Skin epidermis (tissue), 12 donors: ENCODE measurements around the gene TRIM36.
A peak's percentile ranks its signal among the peaks of the same experiment; 100 is the strongest.

ENCODE experiments used
- H3K27ac ChIP-seq, 21 experiments: fragments of 200-600 bp; sonication (generic) in 11 of 21; one replicate each; pipeline ENCODE4 v1.5.0; 2020; ENCODE audit warnings: mild to moderate bottlenecking in 3 of 21, inconsistent platforms in 2 of 21, moderate library complexity in 2 of 21
- H3K4me3 ChIP-seq, 7 experiments: fragments of 200-600 bp; sonication (generic) in 2 of 7; one replicate each; pipeline ENCODE4 v1.5.0; 2020; ENCODE audit warnings: inconsistent platforms in 2 of 7, mild to moderate bottlenecking in 2 of 7, moderate library complexity in 1 of 7

TRIM36 gene

DNA sequence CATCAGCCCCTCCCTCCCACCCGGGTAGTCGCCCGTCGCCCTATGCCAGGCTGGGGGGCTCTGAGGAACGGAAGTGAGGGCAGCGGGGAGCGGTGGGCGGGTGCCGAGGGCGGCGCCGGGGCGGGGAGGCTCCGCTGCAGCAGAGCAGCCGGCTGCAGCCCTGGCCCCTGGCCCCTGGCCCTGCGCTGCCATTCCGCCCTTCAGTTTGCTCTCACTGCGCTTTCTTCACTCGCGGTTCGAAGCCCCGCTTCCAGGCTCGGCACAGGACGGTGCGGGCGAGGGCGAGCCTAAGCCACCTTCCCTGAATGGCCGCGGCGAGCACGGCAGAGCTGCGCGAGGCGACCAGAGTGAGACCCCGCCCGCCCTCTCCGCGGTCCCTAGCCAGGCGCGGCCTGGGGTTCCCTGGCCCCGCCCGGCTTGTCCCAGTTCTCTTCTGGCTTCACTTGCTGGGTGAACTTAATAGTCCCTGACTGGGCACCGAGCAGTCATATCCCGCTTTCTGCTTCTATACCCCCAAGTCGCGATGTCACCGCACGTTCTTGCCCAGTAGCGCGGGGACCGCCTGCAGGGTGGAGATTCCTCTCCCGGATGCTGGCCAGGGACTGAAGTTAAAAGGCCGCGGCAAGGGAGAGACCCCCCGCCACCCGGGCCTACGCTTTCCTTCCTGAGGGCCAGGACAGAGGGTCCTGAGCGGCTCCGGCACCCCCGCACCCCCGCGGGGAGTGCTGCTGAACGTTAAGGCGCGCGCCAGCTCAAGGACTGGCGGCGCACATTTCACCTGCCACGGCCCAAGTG lies 623 bp upstream of the TRIM36 start:
- Histone ChIP-seq H3K27ac (peak overlapping the region in 5 of 21 experiments; percentile 5 to 51 (median 37)), H3K4me3 (peak overlapping the region; percentile 46 to 85 (median 67))

GRCh38 chr5:115168829-115169486 lies 750 bp downstream of the TRIM36 start:
- Histone ChIP-seq H3K27ac (peak overlapping the region in 8 of 21 experiments; percentile 9 to 52 (median 35)), H3K4me3 (peak overlapping the region; percentile 46 to 85 (median 67))

GRCh38 chr5:115166744-115167393 lies 2.8 kb downstream of the TRIM36 start:
- Histone ChIP-seq H3K4me3 (no peak overlapping the region), H3K27ac (no peak overlapping the region)

- Histone ChIP-seq H3K4me3 (no peak overlapping the region), H3K27ac (no peak overlapping the region)
Observed at GRCh38 chr5:115165790-115166189, 3.9 kb downstream of the TRIM36 start.

- Histone ChIP-seq H3K4me3 (no peak overlapping the region), H3K27ac (no peak overlapping the region)
Observed at GRCh38 chr5:115160975-115161475, 8.7 kb downstream of the TRIM36 start.

- no peak overlapping the region for H3K27ac ChIP-seq
- H3K4me3 ChIP-seq = no peak overlapping the region
Observed at GRCh38 chr5:115151208-115151805, 18.4 kb downstream of the TRIM36 start.

- no peak overlapping the region for H3K4me3 ChIP-seq
- H3K27ac ChIP-seq = no peak overlapping the region
Observed at GRCh38 chr5:115150512-115150911, 19.2 kb downstream of the TRIM36 start.

DNA sequence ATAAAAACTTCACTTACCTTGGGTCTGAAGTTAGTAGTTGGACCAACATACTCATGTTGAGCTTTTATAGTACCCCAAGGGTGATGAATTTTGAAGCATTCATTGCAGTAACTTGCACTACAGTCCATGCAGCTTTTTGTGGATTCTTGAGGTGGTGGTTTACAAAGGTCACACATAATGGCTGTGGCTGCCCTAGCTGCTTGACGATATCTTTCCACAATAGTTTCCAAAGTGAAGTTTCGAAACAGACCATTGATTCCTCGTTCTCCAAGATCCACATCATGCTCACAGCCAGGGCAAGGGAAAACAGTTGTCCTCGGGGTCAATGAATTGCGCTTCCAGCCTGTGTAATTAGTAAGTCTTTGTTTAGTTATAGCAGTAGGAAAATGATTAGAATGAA lies 22.7 kb downstream of the TRIM36 start:
- Histone ChIP-seq H3K27ac (no peak overlapping the region), H3K4me3 (no peak overlapping the region)

- H3K27ac ChIP-seq = no peak overlapping the region
Observed at GRCh38 chr5:115136294-115136693, 33.4 kb downstream of the TRIM36 start.

DNA sequence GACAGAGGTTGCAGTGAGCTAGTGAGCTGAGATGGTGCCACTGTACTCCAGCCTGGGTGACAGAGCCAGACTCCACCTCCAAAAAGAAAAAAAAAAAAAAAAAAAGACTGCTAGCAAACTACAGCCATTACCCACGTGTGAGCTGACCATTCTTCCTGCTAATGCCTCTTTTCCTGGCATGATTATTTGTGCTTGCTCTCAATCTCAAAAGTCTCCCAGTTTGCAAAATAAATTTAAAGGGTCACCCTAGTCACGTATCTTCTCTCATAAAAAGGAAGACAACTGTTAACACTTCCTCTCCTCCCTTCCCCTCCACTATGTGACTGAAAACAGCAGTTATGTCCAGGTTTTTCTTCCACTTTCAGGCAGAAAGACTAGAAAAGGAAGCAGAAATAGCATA lies 37.2 kb downstream of the TRIM36 start:
- Histone ChIP-seq H3K4me3 (no peak overlapping the region), H3K27ac (no peak overlapping the region)

More at GRCh38 chr5:115136294-115136693, 33.4 kb downstream of the TRIM36 start:
- H3K4me3 ChIP-seq = no peak overlapping the region

DNA sequence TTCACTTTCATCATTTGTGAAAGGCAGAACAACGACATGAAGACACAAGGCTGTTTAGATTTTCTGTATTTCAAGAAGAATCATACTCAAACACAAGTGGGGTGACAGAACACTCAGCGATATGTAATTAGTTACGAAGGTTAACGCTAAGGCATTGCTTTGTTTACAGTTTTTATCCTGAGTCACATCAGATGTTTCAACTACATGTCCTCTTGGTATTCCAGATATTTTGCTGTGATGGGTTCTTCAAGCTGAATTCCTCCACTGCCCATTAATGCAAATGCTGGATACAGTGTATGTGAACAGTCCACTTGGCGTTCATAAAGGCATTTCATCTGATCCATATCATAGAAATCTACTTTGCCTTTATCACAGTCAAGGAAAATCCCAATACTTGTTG lies 43.4 kb downstream of the TRIM36 start:
- no peak overlapping the region for H3K27ac ChIP-seq
- H3K4me3 ChIP-seq = no peak overlapping the region

DNA sequence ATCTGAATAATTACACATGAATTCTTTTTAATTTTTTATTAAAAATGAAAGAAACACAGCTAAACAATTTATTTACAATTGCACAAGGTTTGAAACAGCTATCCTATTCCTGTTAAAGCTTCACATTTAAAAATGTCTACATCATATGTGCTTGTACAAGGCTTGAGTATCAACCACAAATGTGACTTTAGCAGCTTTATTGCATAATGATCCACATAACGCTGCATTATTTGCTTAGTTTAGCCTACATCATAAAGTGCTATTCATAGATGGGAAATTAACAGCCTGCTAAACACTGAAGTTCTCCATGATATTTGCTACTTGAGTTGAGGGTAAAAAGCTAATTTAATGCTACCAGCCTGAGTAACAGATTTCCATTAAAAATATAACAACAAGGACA lies 45.0 kb downstream of the TRIM36 start:
- Histone ChIP-seq H3K4me3 (no peak overlapping the region), H3K27ac (no peak overlapping the region)

GRCh38 chr5:115116001-115116400 lies 53.7 kb downstream of the TRIM36 start:
- no peak overlapping the region for H3K4me3 ChIP-seq
- H3K27ac ChIP-seq = no peak overlapping the region

GRCh38 chr5:115109840-115110239 lies 59.9 kb downstream of the TRIM36 start:
- Histone ChIP-seq H3K27ac (no peak overlapping the region), H3K4me3 (no peak overlapping the region)

DNA sequence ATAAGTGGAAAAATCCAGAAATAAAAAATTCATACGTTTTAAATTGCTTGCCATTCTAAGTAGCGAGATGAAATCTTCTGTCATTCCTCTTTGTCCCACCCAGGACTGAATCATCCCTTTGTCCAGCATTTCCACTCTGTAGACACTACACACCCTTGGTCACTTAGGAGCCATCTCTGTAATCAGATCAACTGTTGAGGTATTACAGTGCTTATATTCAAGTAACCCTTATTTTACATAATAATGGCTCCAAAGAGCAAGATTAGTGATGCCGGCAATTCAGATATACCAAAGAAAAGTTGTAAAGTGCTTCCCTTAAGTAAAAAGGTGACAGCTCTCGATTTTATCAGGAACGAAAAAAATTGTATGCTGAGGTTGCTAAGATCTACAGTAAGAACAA lies 60.4 kb downstream of the TRIM36 start:
- Histone ChIP-seq H3K4me3 (no peak overlapping the region), H3K27ac (no peak overlapping the region)

DNA sequence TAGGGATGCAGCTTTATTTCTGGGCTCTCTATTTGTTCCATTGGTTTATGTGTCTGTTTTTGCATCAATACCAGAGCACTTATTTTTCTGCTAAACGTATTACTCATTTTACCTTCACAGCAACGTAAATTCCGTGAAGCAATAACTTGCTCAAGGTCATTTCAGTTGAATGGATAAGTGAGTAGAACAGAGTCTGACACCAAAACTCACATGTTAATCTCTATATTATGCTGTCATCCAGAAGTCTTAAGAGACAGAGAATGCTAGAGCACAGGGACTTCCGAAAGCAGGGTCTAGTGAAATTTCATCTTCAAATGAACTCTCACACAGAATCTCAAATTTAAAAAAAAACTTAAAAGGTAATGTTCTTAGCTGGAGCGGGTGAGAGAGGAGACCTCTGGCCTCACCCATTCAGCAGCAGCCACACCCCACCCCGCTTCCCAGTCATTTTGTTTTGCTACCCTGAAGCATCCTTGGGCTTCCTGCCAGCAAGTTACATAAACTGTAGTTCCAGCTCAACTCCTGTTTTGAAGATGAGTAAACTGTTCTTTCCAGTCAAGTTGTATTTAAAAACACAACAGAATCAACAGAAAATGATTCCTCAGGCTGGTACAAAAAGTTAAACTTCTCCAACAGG lies 69.3 kb downstream of the TRIM36 start:
- no peak overlapping the region for H3K27ac ChIP-seq

GRCh38 chr5:115098041-115098702 lies 71.5 kb downstream of the TRIM36 start:
- no peak overlapping the region for H3K4me3 ChIP-seq
- no peak overlapping the region for H3K27ac ChIP-seq

More for the DNA sequence above, 69.3 kb downstream of the TRIM36 start:
- no peak overlapping the region for H3K4me3 ChIP-seq

DNA sequence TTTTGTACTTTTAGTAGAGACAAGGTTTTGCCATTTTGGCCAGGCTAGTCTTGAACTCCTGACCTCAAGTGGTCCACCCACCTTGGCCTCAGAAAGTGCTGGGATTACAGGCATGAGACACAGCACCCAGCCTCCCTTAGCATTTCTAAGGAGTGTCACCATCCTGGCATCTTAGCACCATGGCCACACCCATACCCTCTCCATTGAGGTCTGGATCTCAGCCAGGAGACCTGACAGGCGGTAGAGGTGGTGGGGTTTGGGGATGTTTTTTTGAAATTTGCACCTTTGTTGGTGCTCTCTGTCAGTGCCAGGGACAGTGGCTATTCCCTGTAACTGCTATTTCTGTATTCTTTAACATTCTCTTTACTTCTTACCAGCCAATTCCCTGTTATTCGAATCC lies 72.5 kb downstream of the TRIM36 start:
- Histone ChIP-seq H3K4me3 (no peak overlapping the region), H3K27ac (no peak overlapping the region)
